IPS DF 19.7 (cell line): ENCODE results near the gene SLC45A1.
"Not testable (repeated sequence)": the region's sequence is repeated elsewhere in the genome, so short reads cannot be mapped to it uniquely, and the experiment has no call there.

ENCODE experiments used
- DNase-seq: peaks from one replicate; pipeline ENCODE4 v3.0.0-alpha.2; 2013; ENCODE audit warnings: low read depth, low spot score

The SLC45A1 gene

GRCh38 chr1:8367571-8368194 is 49.8 kb downstream of the SLC45A1 start:
- DNase-seq, result no peak

GRCh38 chr1:8368956-8369639 is 51.2 kb downstream of the SLC45A1 start:
- DNase-seq, result no peak

- DNase-seq, result no peak
Measured at GRCh38 chr1:8370046-8370881, 52.4 kb downstream of the SLC45A1 start.

- no peak for DNase-seq
Measured at GRCh38 chr1:8370905-8371315, 53.0 kb downstream of the SLC45A1 start.

- DNase-seq, result no peak
Measured at GRCh38 chr1:8371372-8371991, 53.6 kb downstream of the SLC45A1 start.

GRCh38 chr1:8373125-8373524 is 55.2 kb downstream of the SLC45A1 start:
- no peak for DNase-seq

GRCh38 chr1:8373581-8374241 is 55.8 kb downstream of the SLC45A1 start:
- no peak for DNase-seq

- no peak for DNase-seq
Measured at GRCh38 chr1:8374356-8374755, 56.4 kb downstream of the SLC45A1 start.

- no peak for DNase-seq
Measured at GRCh38 chr1:8374812-8375211, 56.9 kb downstream of the SLC45A1 start.

- no peak for DNase-seq
Measured at GRCh38 chr1:8376358-8376840, 58.5 kb downstream of the SLC45A1 start.

- no peak for DNase-seq
Measured at GRCh38 chr1:8377271-8377981, 59.5 kb downstream of the SLC45A1 start.

- DNase-seq, result no peak
Measured at GRCh38 chr1:8378178-8378577, 60.3 kb downstream of the SLC45A1 start.

GRCh38 chr1:8378981-8379470 is 61.1 kb downstream of the SLC45A1 start:
- DNase-seq, result no peak

GRCh38 chr1:8379513-8380186 is 61.7 kb downstream of the SLC45A1 start:
- no peak for DNase-seq

GRCh38 chr1:8380310-8380709 is 62.4 kb downstream of the SLC45A1 start:
- not testable (repeated sequence) for DNase-seq

- no peak for DNase-seq
Measured at GRCh38 chr1:8381618-8382017, 63.7 kb downstream of the SLC45A1 start.

GRCh38 chr1:8382051-8382505 is 64.2 kb downstream of the SLC45A1 start:
- DNase-seq, result no peak

GRCh38 chr1:8382608-8383505 is 64.9 kb downstream of the SLC45A1 start:
- DNase-seq, result no peak

- DNase-seq, result no peak
Measured at GRCh38 chr1:8384088-8384487, 66.2 kb downstream of the SLC45A1 start.
